ENCODE measurements around the gene FAM110C. TPM values are rescaled to one million over a fixed set of nuclear protein-coding genes. Genes with fewer than 3 reads are reported as not detected.
"Not testable (repeated sequence)": the region's sequence is repeated elsewhere in the genome, so short reads cannot be mapped to it uniquely, and the experiment has no call there.

FAM110C gene
- total RNA-seq, 1 donor from 2014 or later = 7.8 TPM

- H3K27me3 Mint-ChIP-seq (ENCODE audit: low read depth) = peaks cover 46% of the 10 kb centered on the region
- H3K36me3 Mint-ChIP-seq = no peaks in the 10 kb centered on the region
- no peak overlapping the region for H3K4me3 Mint-ChIP-seq
- no peaks in the 10 kb centered on the region for H3K9me3 Mint-ChIP-seq
- DNase-seq (ENCODE audit: low spot score in 2 of 2, unreplicated experiment in 2 of 2) = no peak
- no peak for TF ChIP-seq CTCF (IDR thresholded peaks at IDR 0.05; ENCODE audit: unreplicated experiment)
- H3K27ac Mint-ChIP-seq = no peak overlapping the region
- no peaks in the 10 kb centered on the region for H3K4me1 Mint-ChIP-seq
Observed at GRCh38 chr2:80971-81736, 34.8 kb upstream of the FAM110C start.

- no peaks in the 10 kb centered on the region for H3K4me1 Mint-ChIP-seq
- no peaks in the 10 kb centered on the region for H3K9me3 Mint-ChIP-seq
- TF ChIP-seq CTCF (IDR thresholded peaks at IDR 0.05; ENCODE audit: unreplicated experiment) = no peak
- peaks cover 48% of the 10 kb centered on the region for H3K27me3 Mint-ChIP-seq (ENCODE audit: low read depth)
- H3K27ac Mint-ChIP-seq = no peak overlapping the region
- H3K4me3 Mint-ChIP-seq = no peak overlapping the region
- no peak for DNase-seq (ENCODE audit: low spot score in 2 of 2, unreplicated experiment in 2 of 2)
- no peaks in the 10 kb centered on the region for H3K36me3 Mint-ChIP-seq
Observed at GRCh38 chr2:80378-80777, 34.1 kb upstream of the FAM110C start.

- Mint-ChIP-seq H3K9me3 (peaks cover 5% of the 10 kb centered on the region), H3K4me1 (no peaks in the 10 kb centered on the region), H3K27me3 (ENCODE audit: low read depth) (peaks cover 5% of the 10 kb centered on the region), H3K27ac (no peak overlapping the region), H3K36me3 (no peaks in the 10 kb centered on the region), H3K4me3 (no peak overlapping the region)
- TF ChIP-seq CTCF (IDR thresholded peaks at IDR 0.05; ENCODE audit: unreplicated experiment) = no peak
- DNase-seq (ENCODE audit: low spot score in 2 of 2, unreplicated experiment in 2 of 2) = no peak
Observed at GRCh38 chr2:71309-72035, 25.2 kb upstream of the FAM110C start.

GRCh38 chr2:69366-70344, 23.4 kb upstream of the FAM110C start:
- no peak for DNase-seq (ENCODE audit: low spot score in 2 of 2, unreplicated experiment in 2 of 2)
- Mint-ChIP-seq H3K27me3 (ENCODE audit: low read depth) (peaks cover 2% of the 10 kb centered on the region), H3K4me1 (no peaks in the 10 kb centered on the region), H3K9me3 (peaks cover 5% of the 10 kb centered on the region), H3K4me3 (no peak overlapping the region), H3K27ac (no peak overlapping the region), H3K36me3 (no peaks in the 10 kb centered on the region)
- TF ChIP-seq CTCF (IDR thresholded peaks at IDR 0.05; ENCODE audit: unreplicated experiment) = no peak

GRCh38 chr2:68637-69036, 22.3 kb upstream of the FAM110C start:
- not testable (repeated sequence) for H3K27ac Mint-ChIP-seq; DNase-seq (ENCODE audit: low spot score in 2 of 2, unreplicated experiment in 2 of 2); H3K4me3 Mint-ChIP-seq; H3K36me3 Mint-ChIP-seq; H3K9me3 Mint-ChIP-seq; H3K27me3 Mint-ChIP-seq (ENCODE audit: low read depth); H3K4me1 Mint-ChIP-seq
